ENCODE data around the gene YWHAH. TPM values are rescaled to one million over a fixed set of nuclear protein-coding genes. Genes with fewer than 3 reads are reported as not detected.

Gene YWHAH
- total RNA-seq, 1 donor from 2014 or later, result 139 TPM

GRCh38 chr22:31899669-31900068, 44.7 kb upstream of the YWHAH start:
- DNase-seq (ENCODE audit: low spot score in 2 of 2), result no peak
- H3K9me3 ChIP-seq, result no peaks in the 10 kb centered on the region
- H3K27ac ChIP-seq, result no peak overlapping the region
- H3K4me1 ChIP-seq, result no peaks in the 10 kb centered on the region
- intact Hi-C loops (cut with DNase I), result no loop called here
- peaks cover 23 to 43% of the 10 kb centered on the region in 2 donors for H3K36me3 ChIP-seq
- no peak overlapping the region for H3K4me3 ChIP-seq
- TF ChIP-seq CTCF (IDR thresholded peaks at IDR 0.05), result no peak
- H3K27me3 ChIP-seq, result no peaks in the 10 kb centered on the region

DNA sequence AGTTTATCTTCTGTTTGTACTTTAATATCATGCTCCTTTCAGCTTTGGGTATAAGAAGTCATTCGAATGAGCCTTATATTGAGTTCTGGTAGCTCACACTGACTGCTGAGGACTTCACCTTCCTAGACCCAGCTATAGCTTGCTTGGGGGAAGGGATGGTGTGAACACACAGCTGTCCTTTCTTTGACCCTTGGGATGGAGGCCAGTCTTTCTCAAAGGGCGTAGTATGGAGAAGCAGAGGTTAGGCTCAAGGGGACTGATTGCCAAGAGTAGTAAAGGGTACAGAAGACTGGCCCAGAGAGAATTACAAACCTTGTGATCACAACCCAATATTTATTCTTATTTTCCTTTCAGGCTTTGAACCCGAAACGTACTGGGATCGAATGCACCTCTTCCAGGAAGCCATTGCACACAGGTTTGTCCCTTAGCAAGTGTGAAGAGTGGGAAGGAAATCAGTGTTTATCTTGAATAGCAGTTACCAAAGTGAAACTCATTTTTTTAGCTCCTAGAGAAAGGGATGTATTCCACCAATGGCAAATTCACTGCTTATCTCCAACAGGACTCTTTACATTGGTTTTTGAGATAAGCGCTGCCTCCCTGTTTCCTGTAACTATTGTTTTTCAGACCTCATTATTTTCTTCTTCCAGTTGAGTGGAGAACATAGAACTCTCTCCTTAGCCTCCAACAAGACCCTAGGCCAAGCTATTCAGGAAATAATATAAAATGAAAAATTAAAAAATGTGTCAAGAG, 42.8 kb upstream of the YWHAH start:
- Histone ChIP-seq H3K4me1 (no peaks in the 10 kb centered on the region), H3K36me3 (peaks cover 21 to 54% of the 10 kb centered on the region in 2 donors)
- intact Hi-C loops (cut with DNase I), result no loop called here

GRCh38 chr22:31904651-31905050, 39.7 kb upstream of the YWHAH start:
- Histone ChIP-seq H3K27ac (no peak overlapping the region), H3K9me3 (no peaks in the 10 kb centered on the region), H3K4me1 (no peaks in the 10 kb centered on the region), H3K27me3 (no peaks in the 10 kb centered on the region), H3K4me3 (no peak overlapping the region), H3K36me3 (peaks cover 18 to 49% of the 10 kb centered on the region in 2 donors)
- no peak for DNase-seq (ENCODE audit: low spot score in 2 of 2)
- intact Hi-C loops (cut with DNase I), result no loop called here
- TF ChIP-seq CTCF (IDR thresholded peaks at IDR 0.05), result no peak

More for the DNA sequence above, 42.8 kb upstream of the YWHAH start:
- no peak overlapping the region for H3K4me3 ChIP-seq
- no peak for DNase-seq (ENCODE audit: low spot score in 2 of 2)
- no peaks in the 10 kb centered on the region for H3K27me3 ChIP-seq
- no peak for TF ChIP-seq CTCF (IDR thresholded peaks at IDR 0.05)
- H3K9me3 ChIP-seq, result no peaks in the 10 kb centered on the region
- H3K27ac ChIP-seq, result no peak overlapping the region

GRCh38 chr22:31905356-31905755, 39.0 kb upstream of the YWHAH start:
- Histone ChIP-seq H3K9me3 (no peaks in the 10 kb centered on the region), H3K36me3 (peaks cover 23 to 51% of the 10 kb centered on the region in 2 donors), H3K27me3 (no peaks in the 10 kb centered on the region), H3K4me3 (no peak overlapping the region), H3K27ac (no peak overlapping the region), H3K4me1 (no peaks in the 10 kb centered on the region)
- intact Hi-C loops (cut with DNase I), result no loop called here
- no peak for TF ChIP-seq CTCF (IDR thresholded peaks at IDR 0.05)
- no peak for DNase-seq (ENCODE audit: low spot score in 2 of 2)

DNA sequence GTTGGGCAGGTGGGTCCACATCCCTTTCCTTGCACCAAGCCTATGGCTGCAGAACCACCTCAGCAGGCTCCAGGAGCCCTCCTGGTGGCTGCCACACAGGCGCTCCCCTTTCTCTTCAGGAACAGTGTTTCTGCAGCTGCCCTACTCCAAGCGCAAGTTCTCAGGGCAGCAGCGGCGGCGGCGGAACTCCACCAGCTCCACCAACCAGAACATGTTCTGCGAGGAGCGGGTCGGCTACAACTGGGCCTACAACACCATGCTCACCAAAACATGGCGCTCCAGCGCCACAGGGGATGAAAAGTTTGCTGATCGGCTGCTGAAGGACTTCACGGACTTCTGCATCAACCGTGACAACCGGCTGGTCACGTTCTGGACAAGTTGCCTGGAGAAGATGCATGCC, 38.2 kb upstream of the YWHAH start:
- H3K27me3 ChIP-seq, result no peaks in the 10 kb centered on the region
- intact Hi-C loops (cut with DNase I), result no loop called here

More for the DNA sequence above, 38.2 kb upstream of the YWHAH start:
- H3K4me1 ChIP-seq, result no peaks in the 10 kb centered on the region
- H3K36me3 ChIP-seq, result peaks cover 23 to 55% of the 10 kb centered on the region in 2 donors
- no peak for TF ChIP-seq CTCF (IDR thresholded peaks at IDR 0.05)
- H3K9me3 ChIP-seq, result no peaks in the 10 kb centered on the region
- no peak for DNase-seq (ENCODE audit: low spot score in 2 of 2)
- no peak overlapping the region for H3K27ac ChIP-seq
- no peak overlapping the region for H3K4me3 ChIP-seq
